Daoy (cell line): Measurements from ENCODE around the gene TRPV5. TPM values are rescaled to one million over a fixed set of nuclear protein-coding genes. Genes with fewer than 3 reads are reported as not detected.

Experiments
- DNase-seq: peaks from one replicate; pipeline ENCODE4 v3.0.0-alpha.2; 2015; ENCODE audit warnings: low read depth
- total RNA-seq: library from RNA; depleted of rRNA; stranded (reverse); fragments of >200 nt; shearing (Covaris generic); gene quantifications from 2 replicates; pipeline ENCODE4 v1.2.3, GENCODE V29; 2014

TRPV5 gene
- total RNA-seq, 1 experiment from 2014 or later = 0.06 TPM

GRCh38 chr7:142940966-142941535 is 7.5 kb upstream of the TRPV5 start:
- no peak for DNase-seq

GRCh38 chr7:142939226-142939910 is 5.8 kb upstream of the TRPV5 start, which contains the start of gene LLCFC1:
Gene LLCFC1, plus strand, starts transcription at chr7:142939484. Its CDS starts 138 bp downstream, at chr7:142939622.
- no peak for DNase-seq

GRCh38 chr7:142938611-142939010 is 5.1 kb upstream of the TRPV5 start:
- DNase-seq = no peak

GRCh38 chr7:142935941-142936565 is 2.5 kb upstream of the TRPV5 start:
- DNase-seq = no peak

- no peak for DNase-seq
Observed at GRCh38 chr7:142934056-142934455, 510 bp upstream of the TRPV5 start.

- no peak for DNase-seq
Observed at GRCh38 chr7:142933092-142933475, 462 bp downstream of the TRPV5 start.

- DNase-seq = no peak
Observed at GRCh38 chr7:142932386-142933091, 1.0 kb downstream of the TRPV5 start.

- no peak for DNase-seq
Observed at GRCh38 chr7:142930126-142930730, 3.3 kb downstream of the TRPV5 start.

GRCh38 chr7:142927949-142928348 is 5.6 kb downstream of the TRPV5 start:
- DNase-seq = no peak

GRCh38 chr7:142927085-142927745 is 6.3 kb downstream of the TRPV5 start:
- DNase-seq = no peak

GRCh38 chr7:142925413-142925812 is 8.1 kb downstream of the TRPV5 start:
- no peak for DNase-seq

GRCh38 chr7:142923391-142923790 is 10.2 kb downstream of the TRPV5 start:
- no peak for DNase-seq

GRCh38 chr7:142919656-142920055 is 13.9 kb downstream of the TRPV5 start:
- DNase-seq = no peak

- DNase-seq = no peak
Observed at GRCh38 chr7:142918901-142919300, 14.6 kb downstream of the TRPV5 start.

- no peak for DNase-seq
Observed at GRCh38 chr7:142917447-142917846, 16.1 kb downstream of the TRPV5 start.

- DNase-seq = no peak
Observed at GRCh38 chr7:142916508-142916907, 17.0 kb downstream of the TRPV5 start.

- no peak for DNase-seq
Observed at GRCh38 chr7:142915315-142915714, 18.2 kb downstream of the TRPV5 start.

- no peak for DNase-seq
Observed at GRCh38 chr7:142914121-142914520, 19.4 kb downstream of the TRPV5 start.

GRCh38 chr7:142913566-142913965 is 20.0 kb downstream of the TRPV5 start:
- no peak for DNase-seq

- no peak for DNase-seq
Observed at GRCh38 chr7:142913051-142913450, 20.5 kb downstream of the TRPV5 start.

- DNase-seq = no peak
Observed at GRCh38 chr7:142910481-142910880, 23.1 kb downstream of the TRPV5 start.

- peak; percentile 34 for DNase-seq
Observed at GRCh38 chr7:142910031-142910433, 23.5 kb downstream of the TRPV5 start.
